CD1c-positive myeloid dendritic cell (primary cell): ENCODE measurements around the gene DNMT3L.
A peak's percentile ranks its signal among the peaks of the same experiment; 100 is the strongest.

Experiments
- DNase-seq: peaks from one replicate; pipeline ENCODE4 v3.0.0-alpha.2; 2016; ENCODE audit errors: extremely low spot score

DNMT3L gene

DNA sequence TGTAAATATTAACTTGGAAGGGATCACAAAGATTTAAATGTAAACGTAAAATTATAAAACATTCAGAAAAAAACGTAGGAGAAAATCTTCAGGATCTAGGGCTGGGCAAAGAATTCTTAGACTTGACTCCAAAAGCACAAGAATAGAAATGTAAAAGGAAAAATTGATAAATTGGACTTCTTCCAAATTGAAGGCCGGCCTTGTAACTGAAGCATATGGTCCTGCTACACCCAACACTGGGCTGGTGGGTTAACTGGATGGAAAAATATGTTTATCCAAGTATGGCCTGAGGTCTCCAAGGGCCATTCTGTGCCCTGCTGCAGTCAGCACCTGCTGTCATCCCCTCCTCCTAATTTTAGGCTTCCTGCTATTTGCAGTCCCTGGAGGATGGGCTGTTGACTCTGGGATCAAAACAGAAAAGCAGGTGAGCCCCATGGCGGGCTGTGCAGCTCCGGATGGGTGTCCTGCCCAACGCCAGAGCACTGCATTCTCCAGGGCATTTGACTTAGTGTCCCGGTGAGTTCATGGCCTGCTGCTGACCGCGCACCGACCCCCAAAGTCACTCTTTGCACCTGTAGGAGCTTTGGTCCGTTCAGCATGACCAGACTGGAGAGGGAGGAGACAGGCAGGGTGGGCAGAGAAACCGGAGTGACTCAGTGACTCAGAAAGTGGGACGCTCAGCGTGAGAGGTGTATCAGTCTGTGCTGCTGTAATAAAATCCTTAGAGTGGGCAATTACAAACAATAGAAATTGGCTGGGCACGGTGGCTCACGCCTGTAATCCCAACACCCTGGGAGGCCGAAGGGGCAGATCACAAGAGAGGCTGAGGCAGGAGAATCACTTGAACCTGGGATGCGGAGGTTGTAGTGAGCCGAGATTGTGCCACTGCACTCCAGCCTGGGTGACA, 17.9 kb upstream of the DNMT3L start:
- DNase-seq = no peak

DNA sequence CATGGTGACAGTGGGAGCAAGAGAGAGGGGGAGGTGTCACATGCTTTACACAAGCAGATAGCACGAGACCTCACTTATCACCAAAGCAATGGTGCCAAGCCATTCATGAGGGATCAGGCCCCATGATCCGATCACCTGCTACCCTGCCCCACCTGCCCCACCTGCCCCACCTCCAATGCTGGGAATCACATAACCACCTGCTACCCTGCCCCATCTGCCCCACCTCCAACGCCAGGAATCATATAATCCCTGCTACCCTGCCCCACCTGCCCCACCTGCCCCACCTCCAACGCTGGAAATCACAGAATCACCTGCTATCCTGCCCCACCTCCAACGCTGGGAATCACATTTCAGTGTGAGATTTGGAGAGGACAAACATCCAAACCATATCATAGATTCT, 13.3 kb upstream of the DNMT3L start:
- no peak for DNase-seq

DNA sequence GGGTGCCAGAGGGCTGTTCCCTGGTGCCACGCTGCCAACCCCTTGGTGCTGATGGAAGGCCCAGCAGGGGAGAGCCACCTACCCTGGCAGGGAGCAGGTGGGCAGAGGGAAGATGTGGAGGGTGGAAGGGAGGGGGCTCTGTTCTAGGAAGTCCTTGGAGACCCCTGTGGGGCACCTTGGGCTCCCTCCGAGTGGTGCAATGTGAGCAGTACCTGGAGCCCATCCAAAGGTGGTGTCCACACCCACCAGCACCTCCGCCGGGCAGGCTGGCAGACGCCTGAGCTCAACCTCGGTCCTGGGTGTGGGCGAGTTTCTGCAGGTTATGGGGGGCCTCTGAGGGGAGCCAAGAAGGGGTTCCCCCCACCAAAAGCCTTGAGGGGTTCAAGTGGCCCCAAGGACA, 11.3 kb upstream of the DNMT3L start:
- no peak for DNase-seq

DNA sequence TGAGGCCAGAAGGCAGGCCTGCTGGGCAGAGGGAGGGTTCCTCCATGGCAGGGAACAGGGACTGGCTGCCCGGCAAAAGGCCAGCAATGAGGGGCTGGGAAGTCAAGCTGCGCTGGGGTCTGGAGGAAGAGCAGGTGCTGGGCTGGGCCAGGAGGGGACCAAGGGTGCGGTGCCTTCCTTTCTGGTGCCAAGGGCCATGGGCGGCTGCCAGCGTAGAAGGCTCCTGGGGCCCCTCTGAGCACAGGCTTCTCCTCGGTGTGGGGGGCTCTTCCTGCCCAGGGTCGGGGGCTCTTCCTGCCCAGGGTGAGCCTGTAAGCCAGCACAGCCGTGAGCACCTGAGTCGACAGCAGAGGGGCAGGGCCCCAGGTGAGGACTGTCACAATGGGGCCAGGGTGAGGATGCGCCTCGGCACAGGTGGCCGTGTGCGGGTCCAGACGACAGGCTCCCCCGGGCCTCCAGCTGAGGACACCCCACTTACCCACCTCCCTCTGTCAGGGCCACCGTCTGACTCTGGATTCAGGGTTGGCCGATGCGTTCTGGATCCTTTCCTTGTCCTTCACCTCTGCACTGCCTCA, 10.7 kb upstream of the DNMT3L start:
- no peak for DNase-seq

DNA sequence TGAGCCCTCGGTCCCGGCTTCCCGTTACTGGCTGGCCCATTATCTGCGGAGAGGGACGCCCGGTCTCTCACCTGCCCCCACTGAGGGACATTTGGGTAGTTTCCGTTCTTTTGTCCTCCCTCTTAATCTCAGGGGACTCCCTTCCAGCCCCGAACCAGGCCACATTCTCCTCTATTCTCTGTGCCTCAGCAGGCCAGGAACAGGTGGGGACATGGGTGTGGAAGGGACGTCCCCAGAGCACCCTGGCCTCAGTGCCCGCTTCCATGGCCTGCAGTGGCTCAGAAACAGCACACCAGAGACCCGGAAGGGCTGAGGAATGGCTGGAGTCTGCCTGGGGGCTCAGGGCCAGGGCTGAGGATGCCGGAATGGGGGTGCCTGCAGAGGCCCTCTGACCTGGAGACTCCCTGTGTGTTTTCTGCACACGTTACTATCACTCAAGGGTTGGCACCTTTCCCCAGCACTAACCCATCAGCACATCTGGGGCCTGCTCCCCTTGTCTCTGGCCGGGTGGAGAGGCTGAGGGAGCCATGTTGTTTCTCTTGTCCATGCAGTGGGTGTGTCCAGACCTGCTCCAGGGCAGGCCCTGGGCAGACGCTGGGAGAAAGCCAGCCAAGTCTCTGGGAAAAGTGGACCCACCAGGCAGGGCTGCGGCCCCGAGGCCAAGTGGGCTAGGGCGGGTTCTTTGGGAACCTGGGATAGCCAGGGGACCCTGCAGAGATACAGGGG, 10.0 kb upstream of the DNMT3L start:
- DNase-seq = no peak

DNA sequence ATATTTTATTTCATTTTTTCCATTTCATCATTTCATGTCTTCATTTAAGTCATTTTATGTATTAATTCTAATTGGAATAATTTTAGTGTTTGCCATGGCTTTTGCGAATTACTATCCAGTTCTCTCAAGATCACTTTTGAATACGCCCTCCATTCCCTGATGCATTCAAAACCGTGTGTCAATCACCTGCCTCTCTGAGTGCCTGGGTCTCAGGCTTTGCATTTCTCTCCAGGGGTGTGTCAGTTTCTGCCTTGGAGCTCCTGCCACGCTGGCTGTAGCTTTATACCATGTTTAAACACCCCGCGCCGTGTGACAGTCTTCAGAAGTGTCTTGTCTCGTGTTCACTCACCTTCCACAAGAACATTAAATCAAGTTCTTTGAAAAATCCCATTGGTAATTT, 7.4 kb upstream of the DNMT3L start:
- no peak for DNase-seq

DNA sequence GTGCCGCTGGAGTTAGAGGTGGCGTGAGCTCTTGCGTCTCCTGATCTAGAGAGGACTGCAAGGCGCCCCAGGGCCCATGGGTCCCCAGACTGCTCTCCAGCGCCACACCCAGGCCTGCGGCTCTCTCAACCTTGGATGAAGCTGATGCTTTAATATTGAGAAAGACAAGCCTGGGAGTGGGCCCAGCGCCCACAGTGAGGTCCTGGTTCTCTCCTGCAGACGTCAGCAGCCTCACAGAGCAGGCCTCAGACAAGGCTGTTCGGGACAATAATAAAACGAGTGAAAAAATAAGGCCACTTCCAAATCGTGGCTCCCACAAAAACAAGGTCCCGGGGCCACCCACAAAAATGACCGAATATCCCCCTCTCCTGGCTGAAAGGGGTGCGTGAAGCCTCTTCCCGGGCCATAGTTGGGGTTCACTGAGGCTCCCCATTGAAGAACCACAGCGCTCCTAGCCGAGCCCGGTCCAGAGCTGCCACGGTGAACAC, 6.0 kb upstream of the DNMT3L start:
- DNase-seq = peak; percentile 29

DNA sequence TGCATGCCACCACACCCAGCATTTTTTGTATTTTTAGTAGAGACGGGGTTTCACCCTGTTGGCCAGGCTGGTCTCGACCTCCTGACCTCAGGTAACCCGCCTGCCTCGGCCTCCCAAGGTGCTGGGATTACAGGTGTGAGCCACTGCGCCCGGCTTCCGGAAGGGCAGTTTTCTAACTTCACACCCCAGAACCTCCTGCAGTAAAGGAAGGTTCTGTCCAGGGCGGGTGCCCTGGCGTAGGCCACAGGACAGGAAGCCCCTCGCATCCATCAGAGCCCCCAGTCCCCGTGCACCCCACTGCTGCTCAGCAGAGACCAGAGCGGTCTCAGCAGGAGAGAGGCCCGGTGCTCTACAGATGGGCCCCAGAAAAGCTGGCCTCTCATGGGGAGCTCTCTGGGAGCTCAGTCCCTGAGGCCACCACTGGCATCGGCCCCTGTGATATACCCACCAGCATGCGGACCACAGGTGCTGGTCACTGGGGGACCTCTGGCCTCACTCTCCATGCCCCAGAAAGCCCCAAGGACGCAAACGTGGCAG, 4.1 kb upstream of the DNMT3L start:
- DNase-seq = no peak

DNA sequence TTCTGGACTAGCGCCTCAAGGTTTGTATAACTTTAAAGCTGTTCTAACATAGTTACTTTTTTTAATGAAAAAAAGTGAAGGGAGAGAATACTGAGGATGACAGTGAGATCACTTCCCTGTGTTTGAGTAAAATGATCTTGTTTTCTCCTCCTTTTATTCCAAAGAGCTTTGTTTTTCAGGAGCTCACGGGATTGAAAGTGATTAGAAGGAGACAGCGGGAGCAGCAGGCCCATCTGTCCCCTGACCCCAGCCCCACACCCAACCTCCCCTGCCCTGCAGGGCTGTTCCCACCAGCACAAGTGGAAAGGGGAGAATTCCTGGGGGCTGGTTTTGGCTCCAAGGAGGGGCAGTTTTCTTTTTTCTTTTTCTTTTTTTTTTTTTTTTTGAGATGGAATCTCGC, 2.1 kb upstream of the DNMT3L start:
- DNase-seq = no peak

DNA sequence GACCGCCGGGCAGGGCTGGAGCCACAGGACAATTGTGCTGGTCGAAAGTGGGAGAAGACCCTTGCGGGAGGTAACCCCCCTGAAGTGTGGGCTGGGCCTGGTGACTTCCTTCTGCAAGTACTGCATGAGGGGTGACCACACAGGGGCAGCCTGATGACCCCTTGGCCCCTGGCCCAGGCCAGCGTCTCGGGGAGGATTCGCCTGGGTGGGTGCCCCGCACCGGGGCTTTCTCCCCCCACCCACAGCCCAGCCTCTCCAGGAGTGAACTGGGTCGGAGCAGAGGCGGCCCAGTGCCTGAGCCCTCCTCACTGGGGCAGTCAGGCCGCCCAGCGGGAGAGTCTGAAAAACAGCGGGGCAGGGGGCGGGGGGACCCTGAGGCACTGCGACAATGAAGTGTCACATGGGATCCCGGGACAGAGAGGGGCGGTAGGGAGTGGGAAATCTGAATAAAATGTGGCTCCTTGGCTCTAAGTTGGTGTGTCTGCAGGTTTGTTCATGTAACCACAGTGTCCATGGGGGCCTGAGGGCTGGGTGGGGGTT, 1.6 kb upstream of the DNMT3L start:
- no peak for DNase-seq

DNA sequence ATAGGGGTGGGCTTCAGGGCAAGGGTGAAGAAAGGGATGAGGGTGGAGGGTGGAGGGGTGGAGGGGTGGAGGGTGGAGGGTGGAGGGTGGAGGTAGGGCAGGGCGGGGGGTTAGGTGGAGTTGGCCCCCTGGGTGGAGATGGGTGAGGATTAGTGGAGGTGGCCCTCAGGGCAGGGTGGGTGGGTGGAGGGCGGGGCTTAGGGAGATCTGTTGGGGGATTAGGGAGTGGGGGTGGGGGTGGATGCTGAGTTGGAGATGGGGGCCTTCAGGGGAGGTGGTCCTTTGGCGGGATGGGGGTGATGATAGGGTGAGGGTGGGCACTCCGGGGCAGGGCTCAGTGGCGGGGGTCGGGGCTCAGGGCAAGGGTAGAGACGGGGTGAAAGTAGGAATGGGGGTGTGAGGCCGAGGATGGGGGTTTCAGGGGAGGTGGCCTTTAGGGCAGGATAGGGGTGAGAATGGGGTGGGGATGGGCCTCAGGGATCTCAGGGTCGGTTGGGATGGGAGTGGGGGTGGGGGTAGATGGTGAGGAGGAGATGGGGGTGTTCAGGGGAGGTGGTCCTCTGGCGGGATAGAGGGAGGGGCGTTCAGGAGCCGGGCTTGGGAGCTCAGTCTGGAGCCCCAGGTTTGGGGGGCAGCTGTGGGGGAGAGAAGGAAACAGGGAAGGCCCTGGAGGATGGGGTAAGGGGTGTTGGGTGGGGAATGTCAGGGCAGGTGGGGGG, 800 bp upstream of the DNMT3L start:
- no peak for DNase-seq

DNA sequence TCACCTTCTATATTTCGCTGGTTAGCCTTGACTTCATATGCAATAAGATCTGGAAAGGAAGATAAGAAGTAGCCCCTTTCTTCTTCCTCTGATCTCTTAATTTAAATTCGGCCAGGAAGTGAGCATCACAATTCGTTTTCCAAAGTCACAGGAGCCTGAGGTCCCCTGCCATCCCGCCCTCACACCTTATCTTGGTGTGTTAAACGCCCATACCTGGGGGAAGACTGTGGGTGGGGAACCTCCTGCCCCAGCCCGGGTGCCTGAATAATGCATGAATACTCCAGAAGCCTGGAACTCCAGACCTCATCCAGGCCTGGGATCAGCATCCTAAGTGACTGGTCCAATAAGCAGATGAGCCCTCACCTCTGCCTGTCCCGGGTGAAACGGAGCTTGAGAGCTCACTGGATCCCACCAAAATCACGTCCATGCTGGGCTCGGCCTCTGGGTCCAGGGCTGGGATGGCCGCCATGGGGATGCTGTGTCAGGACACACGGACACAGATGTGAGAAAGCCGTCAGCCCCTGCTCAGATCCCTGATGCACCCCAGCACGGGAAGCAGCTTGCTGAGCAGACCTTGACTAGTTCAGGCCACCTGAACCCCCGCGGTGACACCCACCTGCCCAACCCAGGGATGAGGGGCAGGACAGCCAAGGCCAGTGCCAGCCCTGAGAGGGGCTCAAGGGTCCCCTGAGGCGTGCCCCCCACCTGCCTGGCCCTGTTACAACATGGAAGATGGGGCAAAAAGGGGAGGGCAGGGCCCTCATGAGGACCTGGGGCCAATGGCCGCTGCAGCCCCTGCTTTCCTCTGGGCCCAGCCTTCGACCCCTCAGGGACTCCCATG, 686 bp downstream of the DNMT3L start:
- DNase-seq = no peak

DNA sequence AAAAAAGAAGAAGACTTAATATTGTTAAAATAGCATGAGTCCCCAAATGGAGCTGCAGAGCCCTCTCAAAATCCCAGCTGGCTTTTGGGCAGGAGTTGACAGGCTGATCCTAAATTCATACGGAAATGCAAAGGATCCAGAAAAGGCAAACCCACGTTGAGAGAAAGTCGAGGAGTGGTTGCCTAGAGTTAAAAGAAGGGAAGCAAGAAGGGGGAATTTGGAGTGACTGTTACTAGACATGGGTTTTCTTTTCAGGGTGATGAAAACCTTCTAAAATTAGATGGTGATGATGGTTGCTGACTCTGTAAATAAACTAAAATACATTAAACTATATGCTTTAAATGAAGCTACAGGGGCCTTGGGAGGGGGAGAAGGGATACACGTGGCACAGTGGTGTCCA, 1.6 kb downstream of the DNMT3L start:
- DNase-seq = no peak

DNA sequence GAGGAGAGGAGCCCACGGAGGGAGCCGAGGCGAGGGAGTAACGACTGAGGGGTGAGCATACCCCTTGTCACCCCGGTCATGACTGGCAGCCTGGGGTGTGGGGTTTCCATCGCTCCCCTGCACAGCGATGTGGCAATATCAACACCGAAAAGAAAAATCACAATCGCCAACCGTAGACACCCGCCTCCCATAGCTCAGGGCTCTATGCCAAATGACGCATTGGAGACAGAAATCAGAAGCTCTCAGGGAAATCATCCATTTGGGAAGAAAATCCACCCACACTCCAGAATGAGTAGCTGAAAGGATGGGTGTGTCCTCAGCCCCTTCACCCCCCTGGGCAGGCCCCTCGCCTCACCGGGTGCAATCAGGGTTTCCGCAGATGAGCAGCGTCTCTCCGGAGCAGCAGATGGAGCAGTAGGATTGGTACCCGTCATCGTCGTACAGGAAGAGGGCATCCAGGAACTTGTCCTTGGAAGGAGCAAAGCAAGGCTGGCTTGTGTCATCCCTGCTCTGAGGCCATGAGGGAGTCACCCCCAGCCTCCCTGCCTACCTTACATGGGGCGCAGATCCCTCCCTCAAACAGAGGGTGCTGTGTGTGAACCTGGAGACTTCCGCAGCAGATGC, 2.5 kb downstream of the DNMT3L start:
- DNase-seq = no peak

DNA sequence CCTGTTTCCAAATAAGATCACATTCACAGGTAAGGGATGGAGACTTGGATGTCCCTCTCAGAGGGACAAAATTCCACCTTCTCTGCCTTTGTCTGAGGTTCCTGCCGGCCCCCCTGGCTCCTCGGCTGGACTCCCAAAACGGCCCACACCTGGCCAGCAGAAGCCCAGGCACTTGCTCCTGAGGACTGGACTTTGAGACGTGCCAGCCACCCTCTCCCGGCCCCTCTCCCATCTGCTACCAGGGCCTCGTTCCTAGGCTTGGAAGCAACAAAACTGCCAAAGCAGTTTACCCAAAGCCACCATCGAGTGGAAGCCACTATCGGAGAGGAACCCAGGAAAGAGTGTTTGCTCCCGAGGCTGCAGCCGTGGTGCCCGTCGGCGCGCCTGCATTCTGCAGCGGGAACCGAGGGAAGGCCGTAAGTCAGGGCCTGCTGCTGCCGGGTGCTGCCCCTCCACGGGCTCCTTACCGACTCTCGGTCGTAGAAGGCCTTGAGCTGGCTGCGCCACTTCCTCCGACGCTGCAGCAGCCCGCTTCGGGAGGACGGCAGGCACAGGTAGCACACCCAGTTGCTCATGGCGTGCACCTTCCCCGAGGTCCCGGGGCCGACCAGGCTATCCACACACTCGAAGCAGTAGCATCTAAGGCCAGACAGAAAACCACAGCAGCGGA, 3.5 kb downstream of the DNMT3L start:
- no peak for DNase-seq

DNA sequence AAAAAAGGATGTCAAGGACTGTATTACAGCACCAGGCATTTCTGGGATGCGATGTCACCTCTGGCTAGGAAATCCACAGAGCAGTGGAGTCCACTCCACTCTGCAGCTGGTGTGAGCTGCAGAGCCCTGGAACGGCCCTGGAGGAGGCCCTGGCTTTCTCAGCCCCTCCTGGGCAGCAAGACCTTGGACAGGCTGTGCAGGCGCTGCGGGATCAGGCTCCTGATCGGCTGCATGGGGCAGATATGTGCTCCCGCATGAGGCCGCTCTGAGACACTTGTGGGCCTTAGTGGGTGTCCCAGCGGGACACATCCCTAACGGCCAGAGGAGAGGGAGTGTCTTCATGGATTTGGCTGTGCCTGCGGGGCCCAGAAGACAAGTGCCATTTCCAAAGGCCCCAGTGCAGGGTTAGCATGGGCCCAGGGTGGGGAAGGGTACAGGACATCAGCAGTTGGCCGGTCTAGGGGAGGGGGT, 6.2 kb downstream of the DNMT3L start:
- no peak for DNase-seq

DNA sequence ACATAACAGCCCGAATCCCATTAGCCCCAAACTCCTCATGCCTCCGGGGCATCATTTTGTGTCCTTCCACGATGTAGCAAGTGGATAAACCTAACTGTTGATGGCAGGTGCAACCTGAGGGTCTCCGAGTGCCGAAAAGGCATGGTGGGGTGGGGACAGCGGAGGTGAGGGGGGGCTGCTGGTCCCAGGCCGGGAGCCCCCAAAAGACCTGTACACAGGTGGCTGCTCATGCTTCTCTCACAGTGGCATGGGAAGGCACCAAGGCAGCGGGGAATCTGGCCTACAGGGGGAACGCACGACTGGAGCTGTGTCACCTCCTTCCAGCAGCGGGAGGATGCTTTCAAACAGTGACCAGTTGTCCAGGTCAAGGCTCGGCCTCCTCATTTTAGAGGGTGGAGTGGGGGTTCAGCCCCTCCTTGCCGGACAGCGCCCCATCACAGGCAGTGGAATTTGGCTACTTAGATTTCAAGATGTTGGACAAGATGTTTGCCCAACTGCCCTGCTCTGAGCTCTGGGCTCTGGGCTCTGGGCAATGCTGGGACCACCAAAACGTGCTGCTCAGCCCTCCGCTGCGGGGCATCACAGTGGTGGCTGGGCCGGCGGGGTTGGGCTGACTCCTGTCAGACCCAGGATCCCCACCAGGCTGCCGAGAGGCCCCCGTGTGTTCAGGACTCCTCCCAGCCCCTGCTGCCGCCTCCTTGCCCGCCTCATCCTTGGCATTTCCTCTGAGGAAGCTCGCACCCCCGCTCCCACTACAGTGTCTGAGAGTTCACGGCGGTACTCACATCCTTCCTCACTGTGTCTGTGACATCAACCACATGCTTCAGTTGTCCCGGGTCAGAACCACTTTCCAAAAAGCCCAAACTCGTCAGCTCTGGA, 7.6 kb downstream of the DNMT3L start:
- DNase-seq = peak; percentile 45
